GM18870 (cell line): Measurements from ENCODE around the gene HS3ST4.

ENCODE experiments used
- ATAC-seq: cut with Tn5 transposase; IDR thresholded peaks from one replicate; pipeline ENCODE4 v1.9.1; 2021; ENCODE audit warnings: moderate library complexity; ENCODE audit not compliant: unreplicated experiment

Gene HS3ST4

DNA sequence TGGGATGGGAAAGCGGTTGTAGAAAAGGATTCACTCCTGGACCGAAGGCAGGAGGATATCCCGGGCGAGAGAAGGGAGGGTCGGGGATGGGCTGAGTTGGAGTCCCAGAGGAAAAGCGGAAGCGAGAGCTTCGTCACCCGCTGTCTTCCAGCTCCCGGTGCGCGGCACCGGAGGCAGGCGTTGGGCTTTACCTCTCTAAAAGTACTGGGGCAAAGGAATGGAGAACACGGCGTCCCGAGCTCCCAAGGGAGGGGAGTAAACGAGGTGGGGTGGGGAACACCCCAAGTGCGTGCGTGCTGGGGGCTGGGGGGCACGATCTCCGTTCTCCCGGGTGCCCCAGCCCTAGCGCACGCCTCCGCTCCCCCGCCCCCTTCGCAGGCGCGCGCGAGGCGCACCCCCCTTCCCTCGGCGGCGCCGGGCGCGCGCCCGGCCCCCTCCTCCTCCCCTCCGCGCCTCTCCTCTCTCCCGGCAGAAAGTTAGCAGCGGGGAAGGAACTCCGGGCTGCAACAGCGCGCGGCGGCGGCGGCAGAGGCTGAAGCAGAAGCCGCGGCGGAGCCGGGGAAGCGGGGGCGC, at the start of gene HS3ST4:
TSS of gene HS3ST4 (plus strand) at position 441 of the 573 bp plus-strand sequence.
- no peak for ATAC-seq

DNA sequence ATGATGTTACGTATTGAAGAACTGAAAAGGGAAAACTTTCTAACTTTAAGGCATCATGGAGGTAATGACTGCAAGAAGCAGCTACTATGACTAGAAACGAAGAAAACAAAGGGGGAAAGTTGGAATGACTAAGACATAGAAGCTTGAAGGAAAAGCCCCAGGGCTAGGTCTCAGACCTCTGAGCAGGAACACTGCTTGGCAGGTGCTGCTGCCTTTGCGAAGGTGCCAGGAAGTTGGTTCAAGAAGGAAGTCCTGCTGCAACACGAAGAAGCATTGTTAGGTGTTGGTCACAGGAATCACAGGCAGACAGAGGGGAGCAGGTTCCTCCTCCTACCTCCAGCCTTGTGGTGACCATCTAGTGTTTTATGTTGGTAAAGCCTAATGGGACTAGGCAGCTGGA, 48.1 kb upstream of the HS3ST4 start:
- no peak for ATAC-seq

DNA sequence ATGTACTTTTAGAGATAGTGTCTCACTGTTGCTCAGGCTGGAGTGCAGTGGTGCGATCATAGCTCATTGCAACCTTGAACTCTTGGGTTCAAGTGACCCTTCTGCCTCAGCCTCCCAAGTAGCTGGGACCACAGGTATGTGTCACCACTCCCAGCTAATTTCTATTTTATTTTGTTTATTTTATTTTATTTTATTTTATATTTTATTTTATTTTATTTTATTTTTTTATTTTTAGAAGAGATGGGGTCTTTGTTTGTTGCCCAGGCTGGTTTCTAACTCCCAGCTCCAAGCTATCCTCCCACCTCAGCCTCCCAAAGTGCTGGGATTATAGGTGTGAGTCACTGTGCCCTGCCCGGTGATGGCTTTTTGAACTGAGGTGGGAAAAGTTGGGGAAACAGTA, 35.1 kb upstream of the HS3ST4 start:
- ATAC-seq, result no peak

DNA sequence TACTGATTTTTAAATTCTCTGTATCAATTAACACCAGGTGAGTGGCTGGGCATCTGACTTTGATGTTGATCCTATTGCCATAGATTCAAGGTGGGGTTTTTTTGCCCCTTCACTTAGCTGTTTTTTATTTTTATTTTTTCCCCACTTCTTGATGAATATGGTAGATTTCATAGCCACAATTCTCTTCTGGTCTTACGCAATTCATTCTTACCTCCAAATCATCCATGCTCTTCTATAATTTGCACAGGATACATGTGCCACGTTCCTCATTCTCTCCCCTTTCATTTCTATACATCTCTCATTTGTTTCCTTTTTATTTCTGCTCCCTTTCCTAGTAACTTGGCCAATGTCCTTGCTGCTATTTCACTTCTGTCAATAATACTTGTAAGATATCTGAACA, 14.9 kb upstream of the HS3ST4 start:
- no peak for ATAC-seq

DNA sequence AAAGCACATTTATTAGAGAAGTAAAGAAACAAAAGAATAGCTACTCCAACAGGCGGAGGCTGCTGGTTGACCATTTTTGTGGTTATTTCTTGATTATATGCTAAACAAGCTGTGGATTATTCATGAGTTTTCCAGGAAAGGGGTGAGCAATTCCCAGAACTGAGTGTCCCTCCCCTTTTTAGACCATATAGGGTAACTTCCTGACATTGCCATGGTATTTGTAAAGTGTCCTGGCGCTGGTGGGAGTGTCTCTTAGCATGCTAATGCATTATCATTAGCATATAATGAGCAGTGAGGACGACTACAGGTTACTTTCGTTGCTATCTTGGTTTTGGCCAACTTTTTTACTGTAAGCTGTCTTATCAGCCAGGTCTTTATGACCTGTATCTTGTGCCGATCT, 12.2 kb upstream of the HS3ST4 start:
- no peak for ATAC-seq

DNA sequence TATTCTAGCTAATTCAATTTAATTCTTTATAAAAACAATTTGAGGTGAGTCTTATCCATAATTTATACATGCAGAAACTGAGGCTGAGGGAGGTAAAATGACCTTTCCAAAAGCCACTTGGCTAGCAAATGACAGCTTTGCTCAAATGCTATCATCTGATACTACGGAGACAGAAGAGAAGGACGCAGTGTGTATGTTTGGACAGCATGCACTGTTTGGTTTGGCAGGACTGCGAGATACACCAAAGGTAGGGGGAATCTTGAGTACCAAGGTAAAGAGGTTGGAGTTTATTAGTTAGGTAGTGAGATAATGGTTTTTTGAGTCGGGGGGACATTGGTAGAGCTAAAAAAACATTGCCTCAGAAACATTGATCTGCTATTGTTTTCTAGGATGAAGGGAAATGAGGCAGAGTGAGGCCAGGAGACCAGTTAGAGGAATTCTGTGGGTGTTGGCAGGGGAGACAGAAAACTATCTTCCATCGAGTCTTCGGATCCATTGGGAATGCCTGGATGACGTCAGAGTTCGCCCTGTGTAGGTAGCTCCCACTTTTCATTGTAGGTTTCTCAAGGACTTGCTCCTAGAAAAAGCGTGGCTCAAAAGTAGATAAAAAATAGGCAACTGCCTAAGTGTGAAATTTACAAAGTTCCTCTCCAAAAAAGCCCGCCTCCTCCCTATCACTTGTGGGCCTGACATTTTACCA, 2.5 kb upstream of the HS3ST4 start:
- no peak for ATAC-seq

DNA sequence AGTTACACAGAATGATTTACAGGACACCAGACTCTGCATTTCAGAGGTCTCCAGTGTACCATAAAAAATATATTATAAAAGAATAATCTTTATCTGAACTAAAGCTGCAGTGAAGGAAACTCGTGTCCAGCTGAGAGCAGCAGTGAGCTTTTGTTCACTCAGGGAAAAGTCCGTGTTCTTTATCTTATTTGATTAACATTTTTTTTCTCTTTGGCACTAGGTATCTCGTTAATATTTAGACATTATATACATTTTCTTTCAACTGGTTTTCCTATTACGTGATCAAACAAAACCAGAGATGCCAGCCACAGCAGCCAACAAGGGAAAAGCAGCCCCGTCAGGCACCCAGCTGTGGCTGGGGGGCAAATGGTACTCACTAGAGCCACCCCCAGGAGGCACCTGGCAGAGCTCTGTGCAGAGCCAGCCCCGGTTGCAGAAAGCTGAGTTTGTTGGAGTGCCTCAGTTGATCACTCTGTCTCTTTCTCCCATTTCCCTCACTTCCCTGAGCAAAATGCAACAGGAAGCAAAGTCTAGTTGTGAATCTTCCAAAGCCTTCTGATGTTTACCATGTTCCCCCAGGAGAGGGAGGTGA, 1.1 kb upstream of the HS3ST4 start:
- no peak for ATAC-seq

DNA sequence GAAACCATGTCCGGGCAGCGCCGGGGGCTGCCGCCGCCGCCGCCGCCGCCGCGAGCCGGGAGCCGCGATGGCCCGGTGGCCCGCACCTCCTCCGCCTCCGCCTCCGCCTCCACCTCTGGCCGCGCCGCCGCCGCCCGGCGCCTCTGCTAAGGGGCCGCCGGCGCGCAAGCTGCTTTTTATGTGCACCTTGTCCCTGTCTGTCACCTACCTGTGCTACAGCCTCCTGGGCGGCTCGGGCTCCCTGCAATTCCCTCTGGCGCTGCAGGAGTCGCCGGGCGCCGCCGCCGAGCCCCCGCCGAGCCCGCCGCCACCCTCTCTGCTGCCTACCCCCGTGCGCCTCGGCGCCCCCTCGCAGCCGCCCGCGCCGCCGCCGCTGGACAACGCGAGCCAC, 587 bp downstream of the HS3ST4 start:
- ATAC-seq, result no peak

DNA sequence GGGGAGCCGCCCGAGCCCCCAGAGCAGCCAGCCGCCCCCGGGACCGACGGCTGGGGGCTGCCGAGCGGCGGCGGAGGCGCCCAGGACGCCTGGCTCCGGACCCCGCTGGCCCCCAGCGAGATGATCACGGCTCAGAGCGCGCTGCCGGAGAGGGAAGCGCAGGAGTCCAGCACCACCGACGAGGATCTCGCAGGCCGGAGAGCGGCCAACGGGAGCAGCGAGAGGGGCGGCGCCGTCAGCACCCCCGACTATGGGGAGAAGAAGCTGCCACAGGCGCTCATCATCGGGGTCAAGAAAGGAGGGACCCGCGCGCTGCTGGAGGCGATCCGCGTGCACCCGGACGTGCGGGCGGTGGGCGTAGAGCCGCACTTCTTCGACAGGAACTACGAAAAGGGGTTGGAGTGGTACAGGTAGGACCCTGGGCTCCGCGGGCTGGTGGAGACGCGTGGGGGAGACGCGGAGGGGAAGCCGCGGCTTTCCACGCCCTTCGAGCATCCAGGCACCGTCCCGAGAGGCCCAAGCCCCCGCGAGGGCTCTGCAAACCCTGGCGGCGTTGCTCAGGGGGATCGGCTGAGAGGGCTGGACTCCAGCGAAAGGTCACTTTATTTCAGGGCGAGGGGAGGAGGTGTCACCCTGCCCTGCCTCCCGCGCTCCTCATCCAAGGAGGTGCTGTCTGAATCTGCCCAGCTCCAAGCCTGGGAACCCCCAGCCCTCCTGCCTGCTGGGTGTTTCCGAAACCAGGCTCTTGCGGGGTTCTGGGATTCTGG, 1.2 kb downstream of the HS3ST4 start:
- no peak for ATAC-seq

DNA sequence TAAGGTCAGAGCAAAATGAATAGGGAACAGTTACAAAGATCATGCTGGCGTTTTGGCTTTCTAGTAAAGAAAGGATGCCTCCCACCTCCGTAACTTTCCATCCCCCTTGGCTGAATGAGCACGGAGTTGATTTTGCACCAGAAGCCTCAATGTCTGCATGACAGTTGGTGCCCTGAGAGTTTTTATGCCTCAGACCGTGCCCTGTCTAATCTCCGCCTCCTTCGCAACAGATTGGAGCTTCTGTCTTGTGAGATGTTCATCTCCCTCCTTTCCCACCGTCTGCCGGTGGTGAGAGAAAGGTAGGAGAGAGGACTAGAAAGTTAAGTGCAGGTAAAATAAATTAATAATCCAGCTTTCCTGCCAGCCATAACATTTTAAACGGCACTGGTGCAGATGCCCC, 1.9 kb downstream of the HS3ST4 start:
- ATAC-seq, result no peak

DNA sequence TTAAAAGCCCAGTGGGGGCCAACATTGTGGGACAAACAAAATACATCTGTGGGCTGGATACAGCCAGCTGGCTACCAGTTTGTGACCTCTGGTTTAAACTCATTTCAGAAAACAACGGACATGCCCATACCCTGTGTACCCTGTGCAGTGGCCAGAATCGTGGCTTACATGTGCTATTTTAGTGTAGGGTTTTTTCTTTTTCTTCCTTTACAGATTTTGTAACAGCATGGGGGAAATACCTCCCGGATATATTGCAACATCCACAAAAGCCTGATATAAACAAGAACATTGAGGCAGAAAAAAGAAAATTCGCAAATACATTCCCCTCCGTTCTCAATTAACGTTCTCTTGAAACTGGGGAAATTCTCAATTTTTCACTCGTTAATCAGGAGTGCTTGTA, 7.3 kb downstream of the HS3ST4 start:
- ATAC-seq, result no peak

DNA sequence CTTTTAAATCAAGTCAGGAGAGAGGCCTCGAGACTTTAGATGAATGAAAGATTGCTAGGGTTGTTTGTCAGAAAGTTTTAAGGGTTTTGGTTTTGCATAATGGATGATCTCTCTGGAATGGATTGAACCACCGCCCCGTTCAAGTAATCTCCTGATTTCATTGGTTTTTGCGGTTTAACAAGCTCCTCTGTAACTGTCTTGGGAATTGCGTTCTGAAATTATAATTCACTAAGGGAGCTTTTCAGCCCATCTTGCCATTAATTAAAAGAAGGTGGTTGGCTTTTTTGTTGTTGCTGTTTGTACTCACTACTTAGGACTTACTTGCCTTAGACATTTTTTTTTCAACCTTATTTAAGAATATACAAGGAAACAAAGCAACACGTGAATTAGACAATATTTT, 8.8 kb downstream of the HS3ST4 start:
- ATAC-seq, result no peak

DNA sequence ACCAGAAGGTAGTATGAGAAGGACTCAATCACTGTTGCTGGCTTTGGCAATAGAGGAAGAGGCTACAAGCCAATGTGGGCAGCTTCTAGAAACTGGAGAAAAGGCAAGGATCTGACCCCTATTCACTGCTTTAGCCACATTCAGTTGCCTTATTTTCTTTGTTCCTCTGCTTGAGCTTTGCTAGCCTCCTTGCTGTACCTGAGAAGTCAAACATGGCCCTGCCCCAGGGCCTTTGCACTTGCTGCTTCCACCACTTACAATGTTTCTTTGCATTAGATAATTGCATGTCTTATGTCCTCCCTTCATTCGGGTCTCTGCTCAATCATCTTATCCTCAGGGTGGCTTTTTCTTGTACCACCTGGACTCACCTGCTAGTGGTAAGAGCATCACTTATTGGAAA, 15.8 kb downstream of the HS3ST4 start:
- no peak for ATAC-seq

DNA sequence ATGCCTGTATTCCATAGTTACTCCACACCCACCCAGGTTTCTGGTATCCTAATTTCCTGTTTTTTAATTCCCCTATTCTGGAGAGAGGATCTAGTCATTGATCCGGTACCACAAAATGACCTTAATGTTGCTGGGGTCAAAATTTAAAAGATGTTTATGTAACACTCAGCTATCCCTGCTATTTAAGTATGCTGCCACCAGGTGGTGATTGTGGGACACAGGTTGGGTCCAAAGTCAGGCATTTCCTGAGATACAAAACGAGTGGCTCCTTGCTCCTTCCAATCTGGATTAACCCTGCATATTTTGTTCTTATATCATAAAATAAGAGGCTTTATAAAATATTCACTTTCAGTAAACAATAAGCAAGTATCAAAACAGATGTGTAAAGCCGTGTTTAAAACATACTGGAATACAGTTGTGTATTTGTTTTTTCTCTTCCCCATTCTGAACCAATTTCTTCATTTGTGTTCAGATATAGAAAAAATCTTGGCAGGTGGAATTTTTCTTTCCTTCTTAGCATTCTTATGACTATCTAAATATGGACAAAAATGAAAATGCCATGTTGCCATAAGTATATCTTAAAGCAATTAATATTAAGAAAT, 16.3 kb downstream of the HS3ST4 start:
- no peak for ATAC-seq

DNA sequence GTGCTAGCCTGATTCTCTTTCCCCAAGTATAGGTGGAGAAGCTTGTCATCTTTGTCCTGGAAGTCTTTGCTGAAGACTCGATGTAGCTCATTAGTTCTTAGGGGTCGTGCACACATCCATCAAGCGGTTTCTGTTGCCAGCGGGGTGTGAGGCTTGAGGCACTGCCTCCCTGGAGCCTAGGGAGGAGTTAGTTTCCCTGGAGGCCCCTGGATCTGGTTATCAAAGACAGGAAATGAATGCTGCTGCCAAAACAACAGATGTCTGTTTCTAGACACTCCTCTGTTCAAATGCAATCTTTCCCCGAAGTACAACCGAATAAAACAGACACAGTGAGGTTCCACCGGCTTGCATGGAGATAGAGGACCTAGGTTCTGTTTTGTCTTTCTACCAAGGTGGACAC, 17.5 kb downstream of the HS3ST4 start:
- no peak for ATAC-seq

DNA sequence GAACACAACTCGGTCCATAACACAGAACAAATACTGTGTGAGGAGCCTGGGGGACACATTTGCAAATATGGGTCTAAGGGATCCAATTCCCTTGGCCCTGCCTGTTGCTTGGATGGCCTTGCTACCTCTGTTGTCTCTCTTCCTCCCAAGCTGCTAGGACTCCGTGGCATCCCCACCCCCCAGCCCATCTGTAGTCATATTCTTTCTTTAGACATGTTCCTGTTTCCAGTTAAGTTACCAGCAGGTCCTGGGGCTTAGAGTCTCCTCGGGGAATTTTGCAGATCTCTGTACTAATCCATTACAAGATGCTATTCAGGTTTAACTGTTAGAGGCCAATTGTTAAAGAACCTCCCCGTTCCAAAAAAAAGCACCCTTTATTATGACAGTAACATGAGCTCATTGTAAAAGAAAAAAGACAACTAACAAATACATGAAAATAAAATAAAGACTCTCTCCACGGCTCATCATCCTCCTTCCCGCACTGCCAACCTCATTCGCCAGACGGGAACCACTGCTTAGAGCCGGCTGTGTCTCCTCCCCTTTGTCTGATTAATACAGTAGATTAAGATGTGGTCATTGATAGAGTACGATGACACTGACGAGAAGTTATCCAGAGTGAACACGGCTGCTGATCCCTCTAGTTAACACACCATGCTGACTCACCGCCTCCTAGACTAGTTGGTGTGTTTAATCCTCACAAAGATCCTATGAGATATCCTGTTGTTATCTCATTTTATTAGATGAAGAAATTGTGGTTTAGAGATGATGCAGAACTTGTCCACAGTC, 22.2 kb downstream of the HS3ST4 start:
- ATAC-seq, result no peak

DNA sequence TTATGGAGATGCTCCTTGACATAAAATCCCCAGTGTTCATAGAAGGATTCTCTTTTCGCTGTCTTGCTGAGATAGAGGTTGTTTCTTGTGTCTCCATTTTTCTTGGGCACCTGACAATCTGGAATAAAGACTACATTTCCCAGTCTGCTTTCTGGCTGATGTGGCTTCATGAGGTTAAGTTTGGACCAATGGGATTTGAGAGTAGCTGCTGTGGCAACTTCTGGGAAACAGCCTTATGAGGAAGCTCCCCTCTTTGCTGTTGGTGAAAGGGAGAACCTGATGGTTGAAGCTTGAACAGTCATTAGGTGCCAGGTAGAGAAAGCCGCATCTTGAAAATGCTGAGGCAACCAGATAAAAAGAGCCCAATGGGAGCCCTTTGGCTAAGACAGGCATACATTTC, 24.4 kb downstream of the HS3ST4 start:
- no peak for ATAC-seq

DNA sequence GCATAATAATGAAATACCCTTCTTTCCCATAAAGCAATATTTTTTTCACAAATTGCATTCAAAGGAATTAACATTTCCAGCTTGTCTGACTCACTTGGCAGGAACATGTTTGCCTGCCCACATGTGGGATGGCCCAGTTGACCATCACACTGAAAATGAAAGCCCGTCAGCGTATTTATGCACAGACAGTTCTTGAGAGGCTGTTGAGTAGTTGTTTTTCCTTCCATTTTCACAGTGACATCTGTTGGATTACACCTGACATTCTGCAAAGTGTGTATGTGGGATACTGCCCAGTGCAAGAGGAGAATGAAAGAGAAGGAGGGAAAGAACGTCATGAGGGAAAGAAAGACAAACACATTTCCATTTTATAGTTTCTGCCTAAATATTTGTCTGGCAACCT, 29.7 kb downstream of the HS3ST4 start:
- ATAC-seq, result no peak

DNA sequence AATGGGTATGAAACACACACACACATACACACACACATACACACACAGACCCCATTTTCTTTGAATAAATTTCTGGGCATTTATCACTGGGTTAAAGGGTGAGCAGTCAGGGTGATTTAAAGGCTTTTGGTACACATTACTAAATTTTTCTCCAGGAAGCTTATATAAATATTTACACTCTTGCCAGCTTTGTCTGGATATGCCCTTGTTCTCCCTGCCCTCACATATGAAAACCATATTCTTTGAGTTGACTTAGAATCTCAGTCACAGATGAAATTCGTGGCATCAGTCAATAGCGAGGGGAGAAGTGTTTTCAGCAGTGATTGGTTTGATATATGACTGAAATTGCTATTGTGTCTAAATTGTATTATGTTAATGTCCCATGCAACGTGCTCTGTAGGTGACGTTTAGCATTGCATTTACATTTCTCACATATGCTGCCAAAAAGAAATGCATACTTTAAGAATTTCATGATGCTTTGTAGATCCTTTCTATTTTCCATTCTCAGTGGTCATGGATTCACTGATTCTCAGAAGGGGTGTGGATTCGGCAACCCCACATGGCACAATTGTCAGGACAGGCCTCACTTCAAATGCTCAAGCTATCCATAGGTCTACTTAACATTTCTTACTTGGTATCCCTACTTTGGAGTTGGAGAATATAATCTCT, 34.8 kb downstream of the HS3ST4 start:
- no peak for ATAC-seq

DNA sequence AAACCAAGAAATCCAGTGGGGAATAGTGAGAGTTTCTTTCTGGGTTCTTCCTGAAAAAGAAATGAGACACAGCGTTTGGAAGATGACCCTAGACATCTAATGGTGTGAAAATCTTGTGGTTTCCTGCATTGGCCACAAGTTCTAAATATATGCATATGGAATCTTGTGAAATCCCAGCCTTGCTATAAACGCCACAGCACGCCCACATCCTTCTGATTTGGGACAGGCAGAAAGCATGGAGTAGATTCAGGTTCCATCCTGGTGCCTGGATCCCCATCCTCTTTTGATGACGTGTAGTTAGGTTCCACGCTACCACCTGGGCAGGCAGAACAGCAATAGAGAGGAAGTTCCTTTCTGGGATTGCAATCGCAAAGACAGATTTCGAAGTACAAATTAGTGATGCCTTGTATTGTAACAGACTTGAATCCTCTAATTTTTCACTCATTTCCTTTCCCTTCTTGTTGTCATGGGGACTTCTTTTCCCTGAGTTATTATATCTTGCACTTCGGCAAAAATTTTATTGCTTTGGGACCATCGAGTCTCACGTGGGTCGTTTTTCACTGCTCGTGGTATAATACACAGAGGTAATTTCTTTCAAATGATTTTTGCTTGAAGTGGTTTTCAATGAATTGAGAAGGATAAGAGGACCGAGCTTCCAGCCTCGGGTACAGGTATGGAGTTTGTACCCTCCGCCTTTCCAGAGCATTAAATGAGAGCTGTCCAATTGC, 37.6 kb downstream of the HS3ST4 start:
- ATAC-seq, result no peak
